ENCODE data around the gene LHX4. TPM values are rescaled to one million over a fixed set of nuclear protein-coding genes. Genes with fewer than 3 reads are reported as not detected.

LHX4 gene
- total and polyA plus RNA-seq, 2 of the 8 experiments (the other 6 are each of a cell fraction or from before 2014, with no cell fraction given) = 0.85 to 4.9 TPM

GRCh38 chr1:180261524-180262155 is 31.6 kb downstream of the LHX4 start (continued):
- no peak for TF ChIP-seq CHD7 (IDR thresholded peaks at IDR 0.05; ENCODE audit: insufficient replicate concordance, low read length)
- TF ChIP-seq PHF8 (conservative IDR thresholded peaks at IDR 0.05; ENCODE audit: low read depth, low read length) = no peak
- TF ChIP-seq TEAD4 (IDR thresholded peaks at IDR 0.05; ENCODE audit: low read depth, low read length) = no peak

All from H1 (cell line).